Astrocyte (in vitro differentiated cells and primary cell): ENCODE data around the gene KRTAP25-1. TPM values are rescaled to one million over a fixed set of nuclear protein-coding genes. Genes with fewer than 3 reads are reported as not detected.

Experiments
- DNase-seq: peaks from one replicate; pipeline ENCODE4 v3.0.0-alpha.2; 2010; ENCODE audit warnings: low read depth
- FAIRE-seq: peaks from 2 replicates; lab custom pipeline; 2011; peaks lifted over from hg19 to GRCh38; lab: Jason Lieb, UNC
- H2AFZ ChIP-seq: 2 replicates; pipeline ENCODE4 v1.6.0; 2012; ENCODE audit warnings: low read depth, low read length, inconsistent platforms
- H3K27ac ChIP-seq: 2 replicates; pipeline ENCODE4 v1.5.1; 2011; ENCODE audit warnings: low read depth, low read length, inconsistent platforms
- H3K27me3 ChIP-seq: 2 replicates; pipeline ENCODE4 v1.6.0; 2011; ENCODE audit warnings: low read length, inconsistent platforms; ENCODE audit not compliant: insufficient read depth
- H3K36me3 ChIP-seq: 2 replicates; pipeline ENCODE4 v1.5.1; 2011; ENCODE audit warnings: low read length, inconsistent platforms; ENCODE audit not compliant: insufficient read depth
- H3K4me1 ChIP-seq: 2 replicates; pipeline ENCODE4 v1.5.1; 2011; ENCODE audit warnings: low read length, inconsistent platforms; ENCODE audit not compliant: insufficient read depth
- H3K4me2 ChIP-seq: 2 replicates; pipeline ENCODE4 v1.6.0; 2012; ENCODE audit warnings: low read length, inconsistent platforms
- H3K4me3 ChIP-seq: 2 replicates; pipeline ENCODE4 v1.5.1; 2011; ENCODE audit warnings: low read depth, mild to moderate bottlenecking, low read length, inconsistent platforms; ENCODE audit not compliant: insufficient read depth
- H3K79me2 ChIP-seq: 2 replicates; pipeline ENCODE4 v1.6.0; 2012; ENCODE audit warnings: mild to moderate bottlenecking, low read length, inconsistent platforms; ENCODE audit not compliant: insufficient read depth
- H3K9ac ChIP-seq: 2 replicates; pipeline ENCODE4 v1.6.0; 2012; ENCODE audit warnings: mild to moderate bottlenecking, low read length, inconsistent platforms
- H3K9me3 ChIP-seq: 2 replicates; pipeline ENCODE4 v1.5.1; 2012; ENCODE audit warnings: low read depth, mild to moderate bottlenecking, low read length, inconsistent platforms; ENCODE audit not compliant: insufficient read depth
- H4K20me1 ChIP-seq: 2 replicates; pipeline ENCODE4 v1.6.0; 2012; ENCODE audit warnings: low read length, inconsistent platforms; ENCODE audit not compliant: insufficient read depth
- H3K27ac Mint-ChIP-seq: one replicate; pipeline ENCODE4 v1.8.0; 2021; ENCODE audit warnings: mild to moderate bottlenecking, mixed read lengths; ENCODE audit not compliant: unreplicated experiment
- H3K27me3 Mint-ChIP-seq: one replicate; pipeline ENCODE4 v1.8.0; 2021; ENCODE audit warnings: low read depth, mixed read lengths; ENCODE audit not compliant: unreplicated experiment
- H3K36me3 Mint-ChIP-seq: one replicate; pipeline ENCODE4 v1.8.0; 2021; ENCODE audit warnings: low read depth, mixed read lengths; ENCODE audit not compliant: unreplicated experiment
- H3K4me1 Mint-ChIP-seq: one replicate; pipeline ENCODE4 v1.8.0; 2021; ENCODE audit warnings: low read depth, mixed read lengths; ENCODE audit not compliant: unreplicated experiment
- H3K4me3 Mint-ChIP-seq: one replicate; pipeline ENCODE4 v1.8.0; 2021; ENCODE audit warnings: mild to moderate bottlenecking, moderate library complexity, mixed read lengths; ENCODE audit not compliant: unreplicated experiment
- H3K9me3 Mint-ChIP-seq: one replicate; pipeline ENCODE4 v1.8.0; 2021; ENCODE audit warnings: mild to moderate bottlenecking, mixed read lengths; ENCODE audit not compliant: unreplicated experiment
- EZH2 ChIP-seq: IDR thresholded peaks from 2 replicates; pipeline ENCODE4 v1.6.1; 2012; ENCODE audit warnings: mild to moderate bottlenecking, low read length, inconsistent platforms; ENCODE audit not compliant: insufficient read depth
- total RNA-seq: library from RNA; stranded (reverse); gene quantifications from 2 replicates; pipeline ENCODE4 v1.2.1, GENCODE V29; 2021
- TF ChIP-seq, protein P1 (sequence below): IDR thresholded peaks from 2 replicates; pipeline ENCODE4 v1.5.1; 2011; ENCODE audit warnings: low read depth, mild to moderate bottlenecking, inconsistent platforms, low read length, moderate library complexity; ENCODE audit not compliant: insufficient read depth

KRTAP25-1 gene
- total RNA-seq, 1 donor from 2014 or later = not detected

DNA sequence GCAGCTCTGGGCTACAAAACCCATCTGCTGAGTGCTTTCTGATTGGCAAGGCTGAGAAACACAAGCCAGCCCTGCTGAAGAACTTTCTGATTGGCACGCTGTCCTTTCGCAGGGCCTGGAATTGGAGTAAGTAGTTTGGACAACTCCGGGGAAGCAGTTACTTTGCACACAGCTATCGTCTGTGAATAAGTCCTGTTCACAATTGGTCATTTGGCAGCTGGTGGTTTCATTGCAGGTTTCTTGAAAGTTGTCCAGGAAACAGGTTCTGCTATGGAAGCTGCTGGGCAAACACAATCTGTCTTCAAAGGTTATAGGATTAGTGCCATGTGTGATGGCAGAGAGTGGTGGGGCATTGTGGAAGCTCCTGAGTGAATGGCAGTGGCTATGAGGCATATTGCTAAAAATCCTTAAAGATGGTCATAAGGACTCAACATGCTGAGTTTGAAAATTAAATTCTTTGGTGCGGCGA lies 48.0 kb upstream of the KRTAP25-1 start, which contains the start of gene KRTAP27-1:
Gene KRTAP27-1 (minus strand): TSS at position 419 of the 469 bp plus-strand sequence. CDS start 26 bp downstream, at position 393.
- H3K79me2 ChIP-seq = no peaks in the 10 kb centered on the region
- H3K27ac ChIP-seq = no peak within 1 kb of the TSS
- no peaks in the 10 kb centered on the region for H3K27me3 Mint-ChIP-seq
- no peaks in the 10 kb centered on the region for H3K27me3 ChIP-seq
- no peaks in the 10 kb centered on the region for H3K36me3 Mint-ChIP-seq
- no peaks in the 10 kb centered on the region for H3K36me3 ChIP-seq
- FAIRE-seq (no peak), DNase-seq (no peak)
- H3K9ac ChIP-seq = no peak within 1 kb of the TSS
- H3K9me3 Mint-ChIP-seq = no peaks in the 10 kb centered on the region
- no peak within 1 kb of the TSS for H3K4me3 Mint-ChIP-seq
- no peaks in the 10 kb centered on the region for H4K20me1 ChIP-seq
- no peak within 1 kb of the TSS for H3K4me3 ChIP-seq
- peaks cover 24% of the 10 kb centered on the region for H3K4me1 Mint-ChIP-seq
- H3K4me2 ChIP-seq = no peak within 1 kb of the TSS
- TF ChIP-seq, protein P1, sequence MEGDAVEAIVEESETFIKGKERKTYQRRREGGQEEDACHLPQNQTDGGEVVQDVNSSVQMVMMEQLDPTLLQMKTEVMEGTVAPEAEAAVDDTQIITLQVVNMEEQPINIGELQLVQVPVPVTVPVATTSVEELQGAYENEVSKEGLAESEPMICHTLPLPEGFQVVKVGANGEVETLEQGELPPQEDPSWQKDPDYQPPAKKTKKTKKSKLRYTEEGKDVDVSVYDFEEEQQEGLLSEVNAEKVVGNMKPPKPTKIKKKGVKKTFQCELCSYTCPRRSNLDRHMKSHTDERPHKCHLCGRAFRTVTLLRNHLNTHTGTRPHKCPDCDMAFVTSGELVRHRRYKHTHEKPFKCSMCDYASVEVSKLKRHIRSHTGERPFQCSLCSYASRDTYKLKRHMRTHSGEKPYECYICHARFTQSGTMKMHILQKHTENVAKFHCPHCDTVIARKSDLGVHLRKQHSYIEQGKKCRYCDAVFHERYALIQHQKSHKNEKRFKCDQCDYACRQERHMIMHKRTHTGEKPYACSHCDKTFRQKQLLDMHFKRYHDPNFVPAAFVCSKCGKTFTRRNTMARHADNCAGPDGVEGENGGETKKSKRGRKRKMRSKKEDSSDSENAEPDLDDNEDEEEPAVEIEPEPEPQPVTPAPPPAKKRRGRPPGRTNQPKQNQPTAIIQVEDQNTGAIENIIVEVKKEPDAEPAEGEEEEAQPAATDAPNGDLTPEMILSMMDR = no peak
- TF ChIP-seq EZH2 = no peak
- H2AFZ ChIP-seq = no peak within 1 kb of the TSS
- peak within 1 kb of the TSS; percentile 43 for H3K27ac Mint-ChIP-seq
- H3K9me3 ChIP-seq = peaks cover 4% of the 10 kb centered on the region
- no peaks in the 10 kb centered on the region for H3K4me1 ChIP-seq

GRCh38 chr21:30336596-30336995 lies 47.3 kb upstream of the KRTAP25-1 start:
- H3K79me2 ChIP-seq = no peaks in the 10 kb centered on the region
- Mint-ChIP-seq H3K4me3 (no peak overlapping the region), H3K9me3 (no peaks in the 10 kb centered on the region), H3K27ac (peak overlapping the region; percentile 43), H3K27me3 (no peaks in the 10 kb centered on the region), H3K36me3 (no peaks in the 10 kb centered on the region), H3K4me1 (peaks cover 25% of the 10 kb centered on the region)
- H2AFZ ChIP-seq = no peak overlapping the region
- no peak overlapping the region for H3K27ac ChIP-seq
- no peak overlapping the region for H3K9ac ChIP-seq
- H4K20me1 ChIP-seq = no peaks in the 10 kb centered on the region
- no peaks in the 10 kb centered on the region for H3K36me3 ChIP-seq
- H3K4me2 ChIP-seq = no peak overlapping the region
- no peaks in the 10 kb centered on the region for H3K4me1 ChIP-seq
- FAIRE-seq (no peak), DNase-seq (no peak)
- TF ChIP-seq, protein P1 = no peak
- no peak for TF ChIP-seq EZH2
- H3K4me3 ChIP-seq = no peak overlapping the region
- no peaks in the 10 kb centered on the region for H3K27me3 ChIP-seq
- peaks cover 4% of the 10 kb centered on the region for H3K9me3 ChIP-seq

DNA sequence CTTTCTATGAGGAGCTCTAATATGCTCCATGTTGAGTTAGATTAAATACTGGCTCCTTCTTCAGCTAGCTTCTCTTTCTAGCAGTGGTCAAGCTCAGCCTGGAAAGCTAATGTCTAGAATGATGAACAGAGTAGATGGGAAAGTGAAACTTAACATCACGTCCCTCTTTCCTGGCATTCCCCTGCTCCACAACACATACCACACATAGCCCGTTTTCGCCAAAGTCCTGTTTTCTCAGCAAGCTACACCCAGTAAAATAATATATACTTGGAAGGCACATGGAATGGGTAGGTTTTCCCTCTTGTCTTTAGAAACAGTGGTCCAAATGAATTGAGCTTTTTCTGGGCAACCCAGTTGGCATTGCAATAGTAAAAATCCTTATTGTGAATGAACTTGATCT lies 44.4 kb upstream of the KRTAP25-1 start:
- TF ChIP-seq, protein P1 = no peak
- no peak for TF ChIP-seq EZH2
- peak overlapping the region; percentile 41 for H3K27ac Mint-ChIP-seq
- H2AFZ ChIP-seq = no peak overlapping the region
- FAIRE-seq = no peak
- DNase-seq = no peak
- no peaks in the 10 kb centered on the region for H3K27me3 Mint-ChIP-seq
- peaks cover 4% of the 10 kb centered on the region for H3K9me3 ChIP-seq
- H3K27me3 ChIP-seq = no peaks in the 10 kb centered on the region
- no peaks in the 10 kb centered on the region for H3K4me1 ChIP-seq
- no peak overlapping the region for H3K9ac ChIP-seq
- H4K20me1 ChIP-seq = no peaks in the 10 kb centered on the region
- H3K27ac ChIP-seq = no peak overlapping the region
- H3K4me1 Mint-ChIP-seq = peaks cover 25% of the 10 kb centered on the region
- no peaks in the 10 kb centered on the region for H3K9me3 Mint-ChIP-seq
- no peak overlapping the region for H3K4me3 Mint-ChIP-seq
- H3K4me2 ChIP-seq = no peak overlapping the region
- no peaks in the 10 kb centered on the region for H3K79me2 ChIP-seq
- H3K36me3 ChIP-seq = no peaks in the 10 kb centered on the region
- H3K4me3 ChIP-seq = no peak overlapping the region
- H3K36me3 Mint-ChIP-seq = no peaks in the 10 kb centered on the region
